GM18499 (cell line): ENCODE measurements around the gene RASL10B.

ENCODE experiments used
- ATAC-seq: cut with Tn5 transposase; IDR thresholded peaks from one replicate; pipeline ENCODE4 v1.9.1; 2021; ENCODE audit warnings: moderate number of reproducible peaks; ENCODE audit not compliant: insufficient read depth, unreplicated experiment

RASL10B gene

DNA sequence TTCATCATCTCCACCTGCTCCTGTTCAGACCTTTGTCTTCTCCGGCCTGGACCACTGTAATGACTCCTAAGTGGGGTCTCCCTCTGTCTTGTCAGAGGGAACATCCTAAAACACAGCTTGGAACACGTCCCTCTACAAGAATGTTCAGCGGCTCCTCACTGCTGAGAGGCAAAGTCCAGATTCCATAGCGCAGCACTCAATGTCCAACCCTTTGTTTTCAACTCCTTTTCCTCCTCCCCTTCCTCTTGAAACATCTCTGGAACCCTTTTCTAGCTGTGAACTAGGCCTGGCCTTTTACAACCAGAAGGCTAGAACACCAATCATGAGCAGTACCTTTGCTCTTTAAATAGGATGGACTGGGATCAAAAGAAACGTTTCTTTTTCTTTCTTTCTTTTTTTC is 30.2 kb downstream of the RASL10B start:
- ATAC-seq = no peak

DNA sequence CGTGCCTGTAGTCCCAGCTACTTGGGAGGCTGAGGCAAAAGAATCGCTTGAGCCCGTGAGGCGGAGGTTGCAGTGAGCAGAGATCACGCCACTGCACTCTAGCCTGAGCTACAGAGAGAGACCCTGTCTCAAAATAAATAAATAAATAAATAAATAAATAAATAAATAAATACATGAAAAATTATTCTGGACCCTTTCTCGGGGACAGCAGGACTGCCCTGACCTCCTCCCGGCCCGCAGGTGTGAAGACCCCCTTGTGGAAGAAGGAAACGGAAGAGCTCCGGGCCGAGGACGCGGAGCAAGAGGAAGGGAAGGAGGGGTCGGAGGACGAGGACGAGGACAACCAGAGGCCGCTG is 32.3 kb downstream of the RASL10B start:
- ATAC-seq = no peak

GRCh38 chr17:35764123-35764991 is 32.9 kb downstream of the RASL10B start:
- no peak for ATAC-seq

DNA sequence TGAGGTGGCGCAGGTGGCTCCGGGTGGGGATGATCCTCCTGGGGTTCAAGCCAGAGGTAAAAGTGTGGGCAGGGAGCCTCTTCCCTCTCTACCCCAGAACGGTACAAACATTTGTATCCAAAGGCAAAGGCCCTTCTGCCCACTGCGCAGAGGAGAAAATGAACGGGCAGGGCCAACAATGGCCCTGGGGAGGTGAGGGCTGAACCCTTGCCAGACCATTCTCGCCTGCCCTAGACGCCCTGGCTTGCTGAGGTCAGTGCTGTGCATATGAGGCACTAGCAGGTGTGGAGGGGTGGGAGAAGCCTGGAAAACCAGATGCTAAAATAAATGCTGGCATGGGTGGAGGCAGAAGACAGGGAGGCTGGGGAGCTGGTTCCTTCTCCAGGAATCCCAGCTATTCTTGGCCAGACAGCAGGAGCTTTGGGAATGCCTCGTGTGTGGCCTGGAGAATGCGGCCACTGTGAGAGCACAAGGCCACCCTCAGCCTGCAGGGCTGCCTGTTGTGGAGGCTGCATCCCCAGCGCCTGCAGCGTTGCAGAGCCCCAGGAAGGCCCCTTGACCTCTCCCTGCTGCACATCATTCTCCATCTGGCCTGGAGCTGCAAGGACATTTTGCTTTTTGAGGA is 33.8 kb downstream of the RASL10B start:
- ATAC-seq = no peak

DNA sequence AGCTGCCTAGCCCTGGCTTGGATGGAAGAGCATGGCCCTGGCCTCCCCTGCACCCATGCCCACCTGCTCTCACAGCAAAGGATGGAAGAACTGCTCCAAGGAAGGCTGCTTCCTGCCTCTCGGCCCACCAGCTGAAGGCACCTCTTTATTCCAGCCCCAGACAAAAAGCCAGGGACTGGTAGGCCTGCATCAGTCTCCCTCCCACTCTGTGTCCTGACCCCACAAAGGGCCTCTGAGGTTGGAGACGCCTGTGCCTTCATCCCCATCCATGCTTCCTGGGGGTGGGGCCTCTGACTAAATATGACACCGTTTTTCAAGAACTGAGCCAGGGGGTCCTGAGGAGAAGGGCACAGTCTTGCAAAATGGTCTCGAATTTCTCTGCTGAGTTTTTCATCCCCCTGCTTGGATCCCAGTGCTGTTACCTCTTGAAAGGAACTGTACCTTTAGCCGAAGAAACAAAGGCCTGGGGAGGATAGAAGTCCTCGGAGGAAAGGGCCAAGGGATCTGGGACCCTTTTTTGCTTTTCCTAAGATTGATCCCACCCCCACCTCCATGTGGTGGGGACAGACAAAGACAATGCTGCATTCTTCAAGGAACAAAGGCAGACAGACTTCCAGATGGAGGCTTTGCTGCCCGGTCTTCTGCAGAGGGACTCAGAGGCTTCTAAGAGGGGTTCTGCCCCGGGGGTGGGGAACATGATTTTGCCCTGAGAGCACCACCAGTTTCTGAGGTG is 34.5 kb downstream of the RASL10B start:
- no peak for ATAC-seq

DNA sequence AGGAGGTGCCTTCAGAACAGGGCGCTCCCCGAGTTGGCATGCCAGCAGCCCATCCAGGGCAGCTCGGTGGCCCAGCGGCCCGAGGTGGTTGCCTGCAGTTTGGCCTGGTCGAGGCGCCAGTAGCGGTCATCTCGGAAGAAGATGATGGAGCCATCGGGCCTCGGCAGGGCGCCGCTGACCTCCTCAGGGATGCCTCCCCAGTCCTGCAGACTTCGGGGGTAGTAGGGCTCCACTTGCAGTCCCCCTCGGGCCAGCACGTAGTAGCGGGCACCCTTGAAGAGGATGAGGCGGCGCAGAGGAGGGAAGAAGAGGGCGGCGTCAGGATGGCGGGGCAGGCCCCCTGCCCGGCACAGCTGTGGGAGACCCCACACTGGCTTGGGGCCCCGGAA is 35.0 kb downstream of the RASL10B start:
- ATAC-seq = no peak

GRCh38 chr17:35766903-35767510 is 35.6 kb downstream of the RASL10B start:
- ATAC-seq = no peak

GRCh38 chr17:35768797-35769196 is 37.4 kb downstream of the RASL10B start:
- no peak for ATAC-seq

DNA sequence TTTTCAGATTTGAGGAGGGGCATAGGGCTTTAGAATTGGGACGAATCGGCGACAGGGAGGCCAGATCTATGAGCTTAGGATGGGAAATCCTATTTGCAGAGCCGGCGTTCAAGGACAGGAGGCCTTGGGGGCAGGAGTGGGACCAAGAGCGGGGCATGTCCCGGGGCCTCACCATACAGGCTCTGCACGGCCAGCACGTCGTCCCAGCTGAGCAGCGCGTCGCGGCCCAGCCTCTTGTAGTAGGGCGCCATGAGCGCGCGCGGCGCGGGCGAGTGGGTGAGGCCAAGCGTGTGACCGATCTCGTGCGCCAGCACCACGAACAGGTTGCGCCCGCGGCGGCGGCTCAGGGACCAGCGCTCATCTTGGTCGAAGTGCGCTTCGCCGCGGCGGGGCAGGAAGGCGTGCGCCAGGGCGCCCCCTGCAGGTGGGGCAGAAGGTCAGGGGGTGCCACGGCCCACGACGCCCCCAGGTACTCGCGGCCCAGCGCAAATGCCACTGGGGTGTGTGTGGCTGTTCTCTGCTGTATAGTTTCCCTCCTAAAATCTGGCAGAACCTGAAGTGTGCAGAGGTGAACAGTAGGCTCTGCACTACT is 38.6 kb downstream of the RASL10B start:
- no peak for ATAC-seq

DNA sequence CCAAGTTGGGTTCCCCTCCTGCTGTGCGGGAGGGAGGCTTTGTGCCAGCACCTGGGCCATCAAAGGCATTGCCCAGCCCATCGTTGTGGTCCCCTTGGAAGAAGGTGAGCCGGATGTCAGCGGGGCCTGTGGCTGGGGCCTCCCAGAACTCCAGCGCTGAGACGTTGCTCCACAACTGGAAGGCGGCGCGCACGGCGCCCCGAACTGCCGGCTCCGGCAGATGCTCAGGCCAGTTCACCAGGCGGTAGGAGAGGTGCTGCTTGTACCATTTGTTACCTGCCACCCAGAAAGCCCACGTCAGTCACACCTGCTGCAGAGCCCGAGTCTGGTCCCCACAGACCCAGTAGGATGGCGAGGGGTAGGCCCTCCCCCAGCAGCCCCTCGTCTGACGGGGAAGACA is 41.7 kb downstream of the RASL10B start:
- no peak for ATAC-seq

- ATAC-seq = no peak
Observed at GRCh38 chr17:35773679-35774425, 42.4 kb downstream of the RASL10B start.

GRCh38 chr17:35774499-35774898 is 43.1 kb downstream of the RASL10B start:
- ATAC-seq = no peak

- ATAC-seq = no peak
Observed at GRCh38 chr17:35775039-35775438, 43.6 kb downstream of the RASL10B start.

DNA sequence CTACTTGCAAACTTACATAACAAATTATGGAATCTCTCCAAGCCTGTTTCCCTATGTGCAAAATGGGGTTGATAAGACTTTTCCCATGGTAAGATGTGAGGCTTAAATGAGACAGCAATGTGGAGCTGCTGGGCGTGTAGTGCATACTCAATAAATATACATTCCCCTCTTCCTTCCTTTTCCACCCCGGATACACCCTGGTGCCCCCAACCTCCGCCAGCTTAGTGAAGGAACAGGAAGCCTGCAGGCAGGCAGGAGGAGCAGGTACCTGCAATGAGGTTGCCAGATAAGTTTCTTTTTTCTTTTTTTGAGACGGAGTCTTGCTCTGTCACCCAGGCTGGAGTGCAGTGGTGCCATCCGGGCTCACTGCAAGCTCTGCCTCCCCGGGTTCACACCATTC is 44.1 kb downstream of the RASL10B start:
- no peak for ATAC-seq

- no peak for ATAC-seq
Observed at GRCh38 chr17:35778641-35779196, 47.3 kb downstream of the RASL10B start.

DNA sequence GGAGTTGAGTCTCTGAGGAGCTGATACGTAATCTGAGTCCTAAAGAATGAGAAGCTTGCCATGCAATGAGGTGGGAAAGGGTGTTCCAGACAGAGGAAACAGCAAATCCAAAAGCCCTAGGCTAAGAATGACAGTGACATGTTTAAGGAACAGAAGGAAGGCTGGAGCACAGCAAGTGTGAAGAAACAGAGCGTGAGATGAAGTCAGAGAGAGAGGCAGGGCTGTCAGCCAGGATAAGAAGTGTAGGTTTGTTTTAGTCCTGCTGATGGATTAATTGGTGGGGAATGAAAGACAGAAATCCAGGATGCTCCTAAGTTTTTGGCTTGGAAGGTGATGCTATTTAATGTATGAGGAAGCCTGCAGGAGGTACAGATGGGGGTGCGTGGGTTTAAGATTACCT is 49.5 kb downstream of the RASL10B start:
- ATAC-seq = no peak

DNA sequence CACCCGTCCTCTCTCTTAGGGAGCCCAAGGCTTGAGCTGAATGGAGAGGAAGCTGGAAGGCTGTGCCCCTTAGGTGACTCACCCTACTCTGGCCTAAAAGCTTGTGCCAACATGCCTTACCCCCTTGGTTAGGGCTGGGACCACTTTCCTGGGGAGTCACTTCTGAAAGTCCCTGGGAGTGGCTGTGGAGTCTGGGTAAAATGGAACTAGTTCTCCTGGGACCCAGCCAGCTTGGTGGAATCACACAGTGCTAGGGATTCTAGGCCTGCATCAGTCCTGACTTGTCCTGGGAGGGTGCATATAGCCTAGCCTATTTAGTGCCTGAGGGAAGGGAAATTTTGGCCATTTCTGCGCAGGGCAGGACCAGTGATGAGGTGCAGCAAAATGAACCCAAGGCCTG is 53.5 kb downstream of the RASL10B start:
- no peak for ATAC-seq

GRCh38 chr17:35786941-35787432 is 55.5 kb downstream of the RASL10B start:
- no peak for ATAC-seq
